IMR-90 (cell line): Measurements from ENCODE around the gene TEF.

Experiments
- CTCF ChIP-seq: conservative IDR thresholded peaks from 2 replicates; pipeline ENCODE4 v1.5.1; 2012; ENCODE audit warnings: mild to moderate bottlenecking, low read depth, low read length, improper control_type of control experiment
- FOS ChIP-seq: fragments of 150-350 bp; IDR thresholded peaks from 2 replicates; pipeline ENCODE4 v1.6.1; 2016; ENCODE audit warnings: low read depth, low read length
- POLR2A ChIP-seq: IDR thresholded peaks from 2 replicates; pipeline ENCODE4 v1.6.1; 2012; ENCODE audit warnings: mild to moderate bottlenecking, low read depth, low read length

- TF ChIP-seq CTCF = no peak
- no peak for TF ChIP-seq POLR2A
- TF ChIP-seq FOS = no peak
These were observed 36.1 kb downstream of the TEF start for GRCh38 chr22:41417622-41418390.
